HAP-1 (cell line): ENCODE results near the gene FLT4.

Experiments used
- DNase-seq, 2 experiments: peaks; one replicate each; pipeline ENCODE4 v3.0.0-alpha.2; 2016 to 2020; ENCODE audit warnings: low spot score in 2 of 2
- H3K27me3 ChIP-seq: fragments of 250-450 bp; sonication (Bioruptor Pico); 2 replicates; pipeline ENCODE4 v1.5.1; 2020; ENCODE audit warnings: low read depth, mild to moderate bottlenecking, moderate library complexity
- H3K36me3 ChIP-seq: fragments of 250-450 bp; sonication (Bioruptor Pico); replicated peaks from 2 replicates; pipeline ENCODE4 v1.5.1; 2020; ENCODE audit warnings: mild to moderate bottlenecking
- H3K4me1 ChIP-seq: fragments of 250-450 bp; sonication (Bioruptor Pico); 2 replicates; pipeline ENCODE4 v1.5.1; 2020; ENCODE audit warnings: mild to moderate bottlenecking
- H3K4me3 ChIP-seq: fragments of 250-450 bp; sonication (Bioruptor Pico); 2 replicates; pipeline ENCODE4 v1.5.1; 2020; ENCODE audit warnings: mild to moderate bottlenecking, moderate library complexity
- H3K9me3 ChIP-seq: fragments of 250-450 bp; sonication (Bioruptor Pico); 2 replicates; pipeline ENCODE4 v1.5.1; 2020; ENCODE audit warnings: mild to moderate bottlenecking, moderate library complexity
- in situ Hi-C: fragments of 300-500 bp; cut with MboI; formaldehyde crosslinking; loops from 3 replicates; pipeline ENCODE4 v1.14.3; 2020; ENCODE audit warnings: low sequenced_read_pairs, inconsistent platforms, mixed read lengths

FLT4 gene

DNA sequence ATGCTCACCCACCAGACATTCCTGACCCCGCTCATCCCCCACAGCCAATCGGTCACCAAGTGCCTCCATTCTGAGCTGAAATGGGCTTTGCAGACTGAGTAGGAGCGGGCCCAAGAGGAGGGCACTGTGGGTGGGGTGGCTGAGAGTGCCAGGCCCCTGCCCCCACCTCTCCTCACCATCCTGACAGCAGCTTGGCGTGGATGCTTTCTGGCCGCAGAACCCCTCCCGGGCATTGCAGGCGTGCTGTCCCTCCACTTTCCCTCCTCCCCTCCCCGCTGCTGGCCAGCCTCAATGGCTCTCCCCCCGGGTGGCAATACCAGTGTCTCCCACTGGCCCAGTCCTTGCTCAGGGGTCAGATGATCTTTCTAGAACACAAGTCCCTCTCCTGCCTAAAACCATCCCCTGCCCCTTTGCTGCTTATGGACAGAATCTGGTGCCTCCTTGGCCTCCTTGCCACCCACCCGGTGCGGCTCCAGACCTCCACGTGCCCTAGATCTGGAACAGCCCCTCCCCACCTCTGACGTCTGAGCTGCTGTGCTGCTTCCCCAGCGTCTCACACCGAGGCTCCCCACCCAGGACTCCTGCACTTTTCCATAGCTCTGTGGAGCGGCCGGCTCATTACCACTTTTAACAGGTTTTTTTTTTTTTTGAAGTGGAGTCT, 6.1 kb downstream of the FLT4 start:
- no peak for DNase-seq
- H3K36me3 ChIP-seq, result no peaks in the 10 kb centered on the region
- no peaks in the 10 kb centered on the region for H3K27me3 ChIP-seq
- H3K4me1 ChIP-seq, result no peaks in the 10 kb centered on the region
- H3K9me3 ChIP-seq, result no peaks in the 10 kb centered on the region
- H3K4me3 ChIP-seq, result no peak overlapping the region
- in situ Hi-C loops, result no loop called here

DNA sequence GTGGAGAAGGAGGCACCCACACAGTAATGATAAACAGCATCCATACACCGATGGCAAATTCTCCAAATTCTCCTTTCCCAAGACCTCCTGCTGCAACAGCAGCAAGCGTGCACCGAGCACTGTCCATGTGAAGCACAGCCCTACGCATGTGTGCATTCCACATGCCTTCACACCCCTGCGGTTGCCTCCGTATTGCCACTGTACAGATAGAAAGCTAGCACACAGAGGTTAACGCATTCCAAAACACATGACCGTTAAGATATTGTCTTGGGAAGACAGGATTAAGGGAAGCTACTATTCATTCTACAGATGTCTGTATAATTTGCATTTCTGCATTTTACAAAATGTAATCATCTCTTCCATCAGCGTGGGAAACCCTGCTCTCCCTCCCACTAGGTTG, 6.6 kb downstream of the FLT4 start:
- in situ Hi-C loops, result no loop called here
- Histone ChIP-seq H3K36me3 (no peaks in the 10 kb centered on the region), H3K9me3 (no peaks in the 10 kb centered on the region), H3K4me3 (no peak overlapping the region), H3K4me1 (no peaks in the 10 kb centered on the region), H3K27me3 (no peaks in the 10 kb centered on the region)
- DNase-seq, result no peak

DNA sequence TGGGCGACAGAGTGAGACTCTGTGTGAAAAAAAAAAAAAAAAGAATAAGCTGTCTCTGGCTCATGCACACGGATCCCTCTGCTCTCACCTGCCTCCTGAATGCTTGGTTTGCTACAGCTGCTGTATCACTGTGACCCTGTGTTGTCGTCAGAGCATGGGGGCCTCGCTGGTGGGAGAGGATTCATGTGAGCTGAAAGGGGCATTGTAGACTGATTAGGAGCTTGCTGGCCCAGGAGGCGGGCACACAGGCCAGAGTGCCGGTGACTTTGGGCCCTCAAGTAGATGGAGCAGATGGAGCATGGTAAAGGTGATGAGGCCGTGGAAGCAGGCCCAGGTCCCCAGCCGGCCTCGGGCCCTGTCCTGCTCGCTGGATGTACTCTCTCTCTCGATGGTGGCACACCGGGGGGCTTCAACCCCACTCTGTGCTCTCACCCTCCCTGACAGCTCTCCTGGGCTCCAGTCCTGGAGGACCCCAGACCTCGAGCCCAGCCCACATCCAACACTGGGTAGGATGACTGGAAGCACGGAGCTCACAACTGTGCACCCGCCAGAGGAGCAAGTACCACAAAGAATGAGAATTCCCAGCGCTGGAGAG, 7.1 kb downstream of the FLT4 start:
- no peak for DNase-seq
- in situ Hi-C loops, result no loop called here
- no peaks in the 10 kb centered on the region for H3K36me3 ChIP-seq
- no peak overlapping the region for H3K4me3 ChIP-seq
- H3K4me1 ChIP-seq, result no peaks in the 10 kb centered on the region
- H3K9me3 ChIP-seq, result no peaks in the 10 kb centered on the region
- no peaks in the 10 kb centered on the region for H3K27me3 ChIP-seq

DNA sequence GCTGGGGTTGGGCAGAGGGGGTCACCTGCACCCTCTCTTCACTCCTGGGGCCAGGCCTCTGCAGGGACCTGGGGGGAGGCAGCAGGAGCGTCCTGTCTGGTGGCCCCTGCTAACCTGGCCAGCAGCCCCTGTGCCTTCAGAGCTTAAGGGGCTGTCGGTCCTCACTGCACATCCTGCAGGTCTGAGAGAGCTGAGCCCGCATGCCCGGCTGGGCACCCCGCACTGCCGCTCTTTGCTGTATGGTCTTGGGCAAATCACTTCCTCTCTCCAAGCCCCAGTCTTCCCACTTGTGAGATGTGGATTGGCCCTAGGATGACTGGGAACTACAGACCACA, 7.9 kb downstream of the FLT4 start:
- in situ Hi-C loops, result no loop called here
- no peaks in the 10 kb centered on the region for H3K36me3 ChIP-seq
- no peaks in the 10 kb centered on the region for H3K9me3 ChIP-seq
- DNase-seq, result peak in 1 of 2 experiments; percentile 6
- H3K27me3 ChIP-seq, result no peaks in the 10 kb centered on the region
- no peaks in the 10 kb centered on the region for H3K4me1 ChIP-seq
- H3K4me3 ChIP-seq, result no peak overlapping the region

DNA sequence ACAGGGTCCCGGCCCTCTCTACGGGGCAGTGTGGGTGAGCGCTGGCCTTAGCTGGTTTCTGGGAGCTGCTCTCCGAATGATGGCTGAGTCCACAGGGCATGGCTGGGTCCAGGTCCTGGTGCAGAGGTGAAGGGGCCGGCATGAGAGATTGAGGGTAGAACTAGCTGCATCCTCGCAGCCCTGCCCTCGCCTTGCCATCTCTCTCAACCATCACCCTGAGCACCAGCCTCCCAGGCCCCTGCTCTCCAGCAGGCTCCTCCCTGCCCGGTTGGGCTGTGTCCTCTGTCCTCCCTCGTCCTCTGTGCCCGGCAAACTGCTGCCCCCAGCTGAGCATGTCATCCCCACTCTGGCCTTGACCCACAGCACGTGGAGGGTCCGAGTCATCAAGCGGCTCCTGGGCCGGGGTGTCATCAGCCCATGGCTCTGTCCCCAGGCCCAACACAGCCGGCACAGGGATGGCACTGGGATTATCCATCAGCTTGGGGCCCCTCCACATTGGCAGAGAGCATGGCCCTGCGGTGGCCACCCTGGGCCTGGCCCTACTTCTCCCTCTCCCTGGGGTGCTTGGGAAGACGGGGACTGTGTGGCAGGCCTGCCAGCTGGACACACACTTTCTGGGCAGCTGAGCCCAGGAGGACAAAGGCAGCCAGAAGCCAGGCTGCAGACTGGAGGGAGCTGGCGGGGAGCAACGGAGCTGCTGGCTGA, 8.4 kb downstream of the FLT4 start:
- peak in 1 of 2 experiments; percentile 5 for DNase-seq
- Histone ChIP-seq H3K27me3 (no peaks in the 10 kb centered on the region), H3K9me3 (no peaks in the 10 kb centered on the region), H3K4me1 (no peaks in the 10 kb centered on the region), H3K36me3 (no peaks in the 10 kb centered on the region), H3K4me3 (no peak overlapping the region)
- in situ Hi-C loops, result no loop called here

DNA sequence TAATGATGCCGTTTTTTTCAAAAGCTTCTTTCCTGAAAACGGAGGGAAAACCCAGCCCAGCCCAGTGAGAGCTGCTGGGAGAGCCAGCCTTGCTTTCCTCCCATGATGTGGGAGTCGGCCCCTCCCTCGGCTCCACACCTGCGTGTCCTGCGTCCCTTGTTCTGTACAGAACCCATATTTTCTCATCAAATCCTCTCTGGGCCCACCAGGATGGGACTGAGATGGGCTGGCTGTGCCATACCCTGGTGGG, 8.9 kb downstream of the FLT4 start:
- Histone ChIP-seq H3K4me1 (no peaks in the 10 kb centered on the region), H3K9me3 (no peaks in the 10 kb centered on the region), H3K27me3 (no peaks in the 10 kb centered on the region), H3K36me3 (no peaks in the 10 kb centered on the region), H3K4me3 (no peak overlapping the region)
- in situ Hi-C loops, result no loop called here
- no peak for DNase-seq

DNA sequence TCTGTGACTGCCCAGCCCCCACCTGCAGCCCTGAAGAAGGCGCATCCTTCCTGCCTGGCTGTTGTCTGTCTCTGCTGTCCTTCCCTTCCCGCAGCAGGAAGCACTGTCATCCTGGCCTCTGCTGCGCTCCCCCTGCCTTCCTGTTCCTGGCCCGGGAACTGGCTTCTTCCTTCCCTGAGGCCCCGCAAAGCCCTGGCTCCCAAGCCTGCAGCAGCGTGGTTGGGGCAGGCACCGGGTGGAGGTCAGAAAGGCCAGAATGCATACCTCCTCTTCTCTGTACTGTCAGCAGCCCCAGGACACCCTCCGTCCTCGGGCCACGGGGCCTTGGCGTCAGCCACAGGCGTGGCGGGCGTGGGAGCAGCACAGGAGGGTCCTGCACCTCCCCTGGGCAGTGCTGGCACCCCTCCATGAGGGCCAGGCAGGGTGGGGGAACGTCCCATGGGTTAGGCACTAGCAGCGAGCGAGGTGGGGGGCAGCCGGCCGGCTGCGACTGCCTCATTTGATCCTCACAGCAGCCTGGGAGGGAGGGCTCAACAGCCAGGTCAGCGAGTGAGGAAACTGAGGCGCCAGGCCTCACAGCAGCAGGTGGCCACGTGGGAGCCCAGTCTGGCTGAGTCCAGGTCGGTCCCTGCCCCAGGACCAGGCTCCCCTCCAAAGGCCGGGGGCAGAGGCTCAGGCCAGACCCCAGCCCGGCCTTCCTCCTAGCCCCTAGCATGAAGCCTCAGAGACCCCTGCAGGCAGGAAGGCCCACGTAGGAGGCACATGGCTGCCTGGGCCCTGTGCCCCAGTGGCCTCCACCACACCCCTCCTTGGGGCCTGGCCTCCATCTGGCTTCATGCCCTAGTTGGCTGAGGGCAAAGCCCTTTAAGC, 9.4 kb downstream of the FLT4 start:
- DNase-seq, result peak in 1 of 2 experiments; percentile 4
- H3K36me3 ChIP-seq, result no peaks in the 10 kb centered on the region
- no peaks in the 10 kb centered on the region for H3K9me3 ChIP-seq
- no peaks in the 10 kb centered on the region for H3K27me3 ChIP-seq
- no peaks in the 10 kb centered on the region for H3K4me1 ChIP-seq
- H3K4me3 ChIP-seq, result no peak overlapping the region
- in situ Hi-C loops, result no loop called here

DNA sequence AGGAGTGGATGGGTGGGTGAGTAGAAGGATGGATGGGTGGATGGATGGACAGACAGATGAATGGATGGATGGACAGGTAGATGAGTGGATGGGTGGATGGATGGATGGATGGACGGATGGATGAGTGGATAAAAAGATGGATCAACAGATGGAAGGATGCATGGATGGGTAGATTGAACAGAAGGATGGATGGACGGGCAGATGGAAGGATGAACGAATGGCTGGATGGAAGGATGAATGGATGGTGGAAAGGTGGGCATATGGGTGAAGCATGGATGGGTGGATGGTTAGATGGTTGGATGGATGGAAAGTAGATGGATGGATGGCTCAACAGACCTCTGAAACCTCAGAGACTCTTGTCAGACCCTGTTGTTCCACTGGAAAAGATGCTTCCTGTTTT, 10.1 kb downstream of the FLT4 start:
- Histone ChIP-seq H3K9me3 (no peaks in the 10 kb centered on the region), H3K27me3 (no peaks in the 10 kb centered on the region), H3K4me3 (no peak overlapping the region), H3K36me3 (no peaks in the 10 kb centered on the region), H3K4me1 (no peaks in the 10 kb centered on the region)
- in situ Hi-C loops, result no loop called here
- no peak for DNase-seq

DNA sequence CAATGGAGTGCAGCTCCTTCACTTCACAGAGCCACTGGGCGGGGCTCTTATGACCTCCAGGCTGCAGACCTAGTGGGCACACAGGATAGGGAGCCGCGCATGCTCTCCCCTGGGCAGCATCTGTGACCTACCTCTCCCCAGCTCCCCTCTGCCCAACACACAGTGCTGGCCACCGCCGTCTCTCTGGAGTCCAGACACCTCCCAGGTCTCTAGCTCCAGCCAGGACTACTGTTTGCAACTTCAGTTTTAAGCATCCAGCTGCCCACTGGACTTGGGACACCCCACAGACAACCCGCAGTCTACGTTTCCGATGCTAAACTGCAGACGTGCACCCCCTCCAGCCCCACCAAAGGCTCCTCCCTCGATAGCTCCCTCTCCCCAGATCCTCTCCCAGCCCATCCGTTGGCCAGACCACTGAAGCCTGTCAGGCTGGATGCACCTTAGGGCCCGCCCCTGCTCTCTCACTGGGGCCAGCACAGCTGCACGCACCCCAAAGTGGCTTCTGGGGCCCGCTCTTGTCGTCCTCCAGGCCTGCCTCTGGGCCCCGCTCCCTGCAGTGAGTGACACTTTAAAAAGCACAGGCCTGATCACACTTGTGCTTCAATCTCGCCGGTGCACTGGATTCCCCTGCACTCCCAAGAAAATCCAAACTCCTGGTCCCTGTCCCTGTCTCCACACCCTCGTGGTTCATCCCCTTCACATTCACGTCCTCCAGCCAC, 11.3 kb downstream of the FLT4 start:
- Histone ChIP-seq H3K4me3 (no peak overlapping the region), H3K9me3 (no peaks in the 10 kb centered on the region), H3K27me3 (no peaks in the 10 kb centered on the region), H3K4me1 (no peaks in the 10 kb centered on the region), H3K36me3 (no peaks in the 10 kb centered on the region)
- no peak for DNase-seq
- in situ Hi-C loops, result no loop called here

DNA sequence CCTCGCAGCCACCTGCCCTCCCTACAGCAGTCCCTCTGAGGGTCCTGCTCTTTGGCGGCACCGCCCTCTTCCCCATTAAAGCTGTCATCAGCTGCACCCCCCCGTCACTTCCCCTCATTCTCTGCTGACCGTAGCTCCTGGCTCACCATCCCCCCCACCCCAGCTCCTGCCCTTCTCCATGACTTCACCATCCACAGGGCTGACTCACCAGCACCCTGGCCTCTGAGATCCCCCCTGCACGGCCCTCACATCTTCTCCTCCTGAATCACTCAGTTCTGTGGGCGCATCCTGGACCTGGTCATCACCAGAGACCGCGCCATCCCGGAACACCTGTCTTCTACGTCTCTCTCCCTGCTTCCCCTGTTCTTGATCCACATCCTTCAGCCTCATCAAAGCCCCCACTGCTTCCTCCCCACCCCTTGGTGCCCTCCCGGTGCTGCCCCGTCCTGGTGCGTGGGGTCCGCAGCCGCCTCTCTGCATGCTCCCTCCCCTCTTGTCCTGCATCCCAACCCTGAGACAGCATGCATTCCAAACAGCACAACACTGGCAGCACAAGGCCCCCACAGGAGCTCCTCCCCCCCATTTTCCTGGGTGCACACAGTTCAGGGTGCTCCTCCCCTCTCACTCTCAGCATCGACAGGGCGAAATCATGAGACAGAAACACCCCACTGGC, 12.9 kb downstream of the FLT4 start:
- in situ Hi-C loops, result no loop called here

DNA sequence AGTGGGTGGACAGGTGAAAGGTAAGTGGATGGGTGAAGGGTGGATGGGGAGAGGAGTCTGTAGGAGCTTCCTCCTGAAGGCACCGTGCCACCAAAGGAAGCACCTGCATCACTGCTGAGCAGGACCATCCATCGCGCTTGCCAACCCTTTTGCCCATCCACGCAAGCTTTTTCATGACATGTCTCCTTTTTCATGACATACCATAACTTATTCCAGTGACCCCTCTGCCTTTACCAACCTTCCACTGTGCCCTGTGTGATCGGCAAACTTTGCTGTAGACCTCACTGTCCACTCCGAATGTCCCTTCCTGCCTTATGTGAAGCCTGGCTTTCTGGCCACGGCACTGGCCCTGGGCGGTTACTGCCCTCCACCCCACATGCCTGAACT, 13.4 kb downstream of the FLT4 start:
- Histone ChIP-seq H3K36me3 (no peaks in the 10 kb centered on the region), H3K27me3 (no peaks in the 10 kb centered on the region), H3K4me1 (no peaks in the 10 kb centered on the region), H3K9me3 (no peaks in the 10 kb centered on the region), H3K4me3 (no peak overlapping the region)
- DNase-seq, result no peak
- in situ Hi-C loops, result no loop called here

More for the DNA sequence above, 12.9 kb downstream of the FLT4 start:
- Histone ChIP-seq H3K4me1 (no peaks in the 10 kb centered on the region), H3K27me3 (no peaks in the 10 kb centered on the region), H3K4me3 (no peak overlapping the region), H3K9me3 (no peaks in the 10 kb centered on the region), H3K36me3 (no peaks in the 10 kb centered on the region)
- no peak for DNase-seq

DNA sequence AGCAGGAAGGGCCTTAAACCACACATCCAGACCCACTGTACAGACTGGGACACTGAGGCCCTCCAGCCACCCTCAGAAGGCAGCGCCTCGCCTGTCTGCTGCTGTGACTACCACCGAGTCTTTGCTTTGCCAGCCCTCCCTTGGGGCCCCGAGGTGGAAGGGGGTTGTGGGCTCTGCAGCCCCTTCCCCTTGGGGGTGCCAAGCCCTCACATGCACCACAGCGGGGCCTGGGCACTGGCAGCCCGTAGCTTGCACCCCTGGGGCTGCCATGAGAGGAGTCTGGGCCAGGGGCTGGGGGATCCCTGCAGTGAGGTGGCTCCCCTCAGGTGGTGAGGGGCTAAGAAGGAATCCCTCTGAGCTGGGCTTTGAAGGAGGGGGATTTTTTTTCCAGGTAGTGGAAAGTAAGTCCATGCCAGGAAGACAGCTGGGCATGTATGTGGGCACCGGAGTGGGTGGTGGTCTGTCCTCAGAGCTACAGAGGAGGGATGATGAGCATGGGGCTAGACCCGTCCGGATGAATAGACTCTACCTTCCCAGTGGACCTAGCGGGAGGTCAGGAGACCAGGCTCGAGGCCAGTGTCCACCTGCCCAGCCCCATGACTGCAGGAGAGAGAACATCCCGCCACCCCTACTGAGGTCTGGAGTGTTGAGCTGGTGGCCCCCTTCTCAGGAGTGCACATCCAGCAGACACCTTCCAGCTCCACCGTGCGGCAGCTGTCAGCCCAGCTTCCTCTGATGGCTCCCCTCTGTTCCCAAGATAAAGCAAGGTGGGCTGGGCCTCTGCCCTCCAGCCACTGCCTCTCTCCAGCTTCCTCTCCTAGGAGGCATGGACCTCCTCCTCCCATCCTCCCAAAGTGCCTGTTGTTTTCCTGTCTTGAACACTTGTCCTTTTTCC, 15.9 kb downstream of the FLT4 start:
- no peak for DNase-seq
- Histone ChIP-seq H3K4me3 (no peak overlapping the region), H3K9me3 (no peaks in the 10 kb centered on the region), H3K36me3 (no peaks in the 10 kb centered on the region), H3K4me1 (no peaks in the 10 kb centered on the region), H3K27me3 (no peaks in the 10 kb centered on the region)
- in situ Hi-C loops, result no loop called here
